NCI-H82 (cell line): ENCODE measurements around the gene CD226.

Experiments used
- DNase-seq: peaks from one replicate; lab custom pipeline; 2025; lab: John Stamatoyannopoulos, UW

The CD226 gene

DNA sequence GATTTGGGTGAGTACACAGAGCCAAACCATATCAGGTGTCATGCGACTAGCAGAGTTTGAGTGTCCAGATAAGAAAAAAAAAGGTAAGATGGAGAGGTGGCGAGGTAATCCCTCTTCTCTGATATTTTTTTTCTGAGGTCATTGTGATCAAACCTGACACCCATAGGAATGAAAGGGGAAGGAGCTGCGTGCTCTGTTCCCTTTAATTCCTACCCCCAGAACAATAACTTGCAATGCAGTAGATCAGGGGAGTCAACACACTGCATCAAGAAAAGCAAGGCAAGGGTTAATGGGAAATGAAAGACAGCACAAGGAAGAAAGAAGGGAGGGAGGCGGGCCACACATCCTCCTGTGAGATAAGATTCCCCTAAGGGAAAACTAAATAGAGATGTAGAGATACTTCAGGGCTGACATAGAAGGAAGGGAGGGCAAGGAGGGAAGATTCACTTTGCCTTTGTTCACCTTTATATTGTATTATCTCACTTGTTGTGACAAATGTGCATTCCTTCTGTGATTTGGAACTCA lies 132.8 kb downstream of the CD226 start:
- no peak for DNase-seq

DNA sequence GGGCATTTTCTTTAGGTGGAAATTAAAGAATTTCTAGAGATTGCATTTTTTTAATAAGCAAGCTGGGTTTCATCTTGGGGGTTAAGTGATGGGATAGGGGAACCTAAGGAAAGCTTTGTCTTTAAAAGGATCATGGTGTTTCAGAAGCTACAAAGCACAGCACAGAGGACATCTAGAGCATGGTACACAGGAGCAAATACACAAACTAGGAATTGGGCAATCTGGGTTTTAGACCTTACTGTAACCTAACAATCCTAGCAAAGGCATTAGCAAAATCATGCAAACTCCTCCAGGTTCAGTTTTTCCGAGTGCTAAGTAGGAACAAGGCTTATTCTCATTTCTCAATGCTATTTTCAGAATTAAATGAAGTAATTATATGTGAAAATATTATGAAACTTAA lies 134.1 kb downstream of the CD226 start:
- no peak for DNase-seq

DNA sequence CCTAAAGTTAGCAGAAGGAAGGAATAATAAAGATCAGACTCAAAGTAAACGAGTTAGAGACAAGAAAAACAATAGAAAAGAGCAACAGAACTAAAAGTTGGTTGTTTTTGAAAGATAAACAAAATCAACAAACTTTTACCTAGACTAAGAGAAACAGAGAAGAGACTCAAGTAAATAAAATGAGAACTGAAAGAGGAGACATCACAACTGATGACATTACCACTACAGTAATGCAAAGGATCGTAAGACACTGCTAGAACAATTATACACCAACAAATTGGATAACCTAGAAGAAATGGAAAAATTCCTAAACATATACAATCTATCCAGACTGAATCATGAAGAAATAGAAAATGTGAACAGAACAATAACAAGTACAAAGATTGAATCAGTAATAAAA lies 139.3 kb downstream of the CD226 start:
- DNase-seq = no peak

DNA sequence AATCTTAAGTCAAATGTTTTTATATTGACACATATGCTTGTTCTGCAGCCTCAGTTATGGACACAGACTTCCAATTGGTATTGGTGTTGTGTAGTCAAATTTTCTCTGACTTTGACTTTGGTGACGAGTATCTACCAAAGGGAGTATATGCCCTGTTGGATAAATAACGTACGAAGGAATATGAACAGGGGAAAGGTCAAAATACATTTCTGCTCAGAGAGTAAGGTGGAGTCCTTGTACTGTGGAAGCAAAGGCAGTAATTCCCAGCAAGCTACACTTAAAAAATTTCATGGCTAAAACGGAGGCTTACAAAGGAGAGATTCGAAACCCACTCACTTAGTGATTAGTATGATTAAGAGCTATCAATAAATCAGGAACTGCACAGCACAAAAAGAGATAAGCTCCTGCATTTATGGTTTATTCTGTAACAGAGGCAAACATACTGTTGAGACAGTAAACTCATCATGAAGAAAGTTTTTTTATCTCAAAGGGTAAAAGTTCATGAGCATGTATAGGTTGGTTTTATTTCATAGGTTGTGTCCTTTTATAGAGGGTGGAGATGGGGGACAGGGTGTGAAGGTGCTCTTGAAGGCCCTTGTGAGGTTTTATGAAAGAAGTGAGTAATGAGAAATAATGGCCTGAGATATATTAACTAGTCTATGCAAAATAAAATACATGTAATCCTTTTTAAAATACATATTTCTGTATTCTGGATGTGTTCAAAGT lies 142.7 kb downstream of the CD226 start:
- no peak for DNase-seq
